Astrocyte (in vitro differentiated cells and primary cell): ENCODE measurements around the gene FAM222A.

Experiments used
- CTCF ChIP-seq: IDR thresholded peaks from 2 replicates; pipeline ENCODE4 v1.5.1; 2011; ENCODE audit warnings: low read depth, mild to moderate bottlenecking, inconsistent platforms, low read length, moderate library complexity; ENCODE audit not compliant: insufficient read depth
- EZH2 ChIP-seq: IDR thresholded peaks from 2 replicates; pipeline ENCODE4 v1.6.1; 2012; ENCODE audit warnings: mild to moderate bottlenecking, low read length, inconsistent platforms; ENCODE audit not compliant: insufficient read depth

GRCh38 chr12:109768901-109769670 is 55.5 kb downstream of the FAM222A start:
- TF ChIP-seq EZH2 (no peak), CTCF (no peak)
